Subcutaneous abdominal adipose tissue (tissue), 5 donors: ENCODE measurements around the gene LSM4.

Source experiments
- H3K27ac ChIP-seq: one replicate; pipeline ENCODE4 v1.7.0; 2013; ENCODE audit warnings: low read depth, mild to moderate bottlenecking, inconsistent platforms, low read length, moderate library complexity
- H3K27me3 ChIP-seq, 5 donors: one replicate each; pipeline ENCODE4 v1.7.0; 2013; ENCODE audit warnings: low read length in 5 of 5, inconsistent platforms in 1 of 5; ENCODE audit not compliant: control insufficient read depth in 5 of 5, insufficient read depth in 4 of 5
- H3K36me3 ChIP-seq, 5 donors: one replicate each; pipeline ENCODE4 v1.7.0; 2013; ENCODE audit warnings: low read length in 5 of 5; ENCODE audit not compliant: control insufficient read depth in 5 of 5, insufficient read depth in 5 of 5
- H3K4me1 ChIP-seq, 5 donors: one replicate each; pipeline ENCODE4 v1.7.0; 2013; ENCODE audit warnings: low read length in 5 of 5, mild to moderate bottlenecking in 3 of 5, moderate library complexity in 1 of 5; ENCODE audit not compliant: control insufficient read depth in 5 of 5, insufficient read depth in 5 of 5
- H3K4me3 ChIP-seq, 5 donors: one replicate each; pipeline ENCODE4 v1.7.0; 2013; ENCODE audit warnings: low read length in 5 of 5, low read depth in 1 of 5
- H3K9ac ChIP-seq, 5 donors: one replicate each; pipeline ENCODE4 v1.7.0; 2013; ENCODE audit warnings: low read length in 5 of 5, mild to moderate bottlenecking in 4 of 5, moderate library complexity in 3 of 5
- H3K9me3 ChIP-seq, 5 donors: one replicate each; pipeline ENCODE4 v1.7.0; 2013; ENCODE audit warnings: low read length in 5 of 5; ENCODE audit not compliant: control insufficient read depth in 5 of 5
- donor health status: healthy.
- donor health status: healthy.
- donor health status: healthy.
- donor health status: healthy.
- donor health status: healthy.

The LSM4 gene

GRCh38 chr19:18259893-18260292 lies 63.0 kb downstream of the LSM4 start:
- H3K9me3 ChIP-seq, result no peaks in the 10 kb centered on the region
- peaks cover 0 to 34% (median 22%) of the 10 kb centered on the region in 5 donors for H3K36me3 ChIP-seq
- no peak overlapping the region for H3K4me3 ChIP-seq
- H3K27ac ChIP-seq, result no peak overlapping the region
- no peak overlapping the region for H3K9ac ChIP-seq
- H3K27me3 ChIP-seq, result peaks cover 2 to 7% (median 6%) of the 10 kb centered on the region in 5 donors
- H3K4me1 ChIP-seq, result peaks cover 0 to 4% (median 0%) of the 10 kb centered on the region in 5 donors

DNA sequence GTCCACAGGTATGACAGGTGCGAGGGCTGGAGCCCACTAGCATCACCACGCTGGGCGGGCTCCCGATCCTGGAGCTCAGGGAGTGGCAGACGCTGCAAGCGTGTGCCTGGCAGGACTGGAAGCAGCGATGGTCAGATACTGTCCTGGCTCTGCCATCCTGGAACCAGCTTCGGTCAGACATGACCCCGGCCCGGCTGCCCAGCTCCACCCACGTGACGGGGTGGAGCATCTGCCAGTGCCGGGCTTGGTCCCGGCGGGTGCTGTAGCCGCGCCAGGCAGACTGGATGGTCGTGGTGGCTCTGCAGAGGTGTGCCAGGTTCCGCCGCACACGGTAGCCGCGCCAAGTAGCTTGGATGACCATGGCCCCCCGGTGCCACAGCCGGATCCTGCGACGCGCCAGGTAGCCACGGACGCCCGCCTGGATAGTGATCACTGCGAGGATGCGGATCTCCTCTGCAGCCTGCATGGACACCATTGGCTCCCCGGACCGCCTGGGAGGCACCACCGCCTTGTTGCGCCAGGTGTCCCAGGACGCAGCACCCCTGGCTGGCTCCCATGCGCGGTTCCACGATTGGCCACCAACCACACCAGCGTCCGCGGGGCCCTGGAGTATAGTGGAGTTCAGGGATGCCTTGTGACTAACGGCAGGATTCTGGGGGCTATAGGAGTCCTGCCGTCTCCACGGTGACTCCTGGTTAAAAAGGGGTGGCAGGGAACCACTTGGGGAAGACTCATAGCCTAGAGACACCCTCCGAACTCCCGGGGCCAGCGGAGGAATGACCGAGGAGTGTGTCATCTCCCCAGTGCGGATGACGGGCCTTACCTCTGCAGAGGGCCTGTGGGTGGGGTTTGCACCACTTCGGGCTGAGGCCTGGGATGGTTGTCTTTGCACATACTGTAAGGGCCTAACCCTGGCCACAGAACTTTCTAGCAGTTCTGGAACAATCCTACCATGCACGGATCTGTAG lies 65.1 kb downstream of the LSM4 start:
- Histone ChIP-seq H3K9me3 (no peaks in the 10 kb centered on the region), H3K4me1 (peaks cover 0 to 7% (median 0%) of the 10 kb centered on the region in 5 donors), H3K27ac (no peak overlapping the region)

More for the DNA sequence above, 65.1 kb downstream of the LSM4 start:
- Histone ChIP-seq H3K4me3 (no peak overlapping the region), H3K27me3 (peaks cover 11 to 17% (median 13%) of the 10 kb centered on the region in 5 donors), H3K36me3 (peaks cover 0 to 13% (median 6%) of the 10 kb centered on the region in 5 donors), H3K9ac (no peak overlapping the region)
